Activated CD4-positive, alpha-beta T cell treated with anti-CD3 and anti-CD28 coated beads for 24 hours (primary cell): ENCODE data around the gene GUK1.
A peak's percentile ranks its signal among the peaks of the same experiment; 100 is the strongest.
"Not testable (repeated sequence)": the region's sequence is repeated elsewhere in the genome, so short reads cannot be mapped to it uniquely, and the experiment has no call there.

Experiments
- DNase-seq, 2 donors: peaks; one replicate each; pipeline ENCODE4 v3.0.0-alpha.2; 2020; ENCODE audit warnings: low read depth in 2 of 2

GUK1 gene

DNA sequence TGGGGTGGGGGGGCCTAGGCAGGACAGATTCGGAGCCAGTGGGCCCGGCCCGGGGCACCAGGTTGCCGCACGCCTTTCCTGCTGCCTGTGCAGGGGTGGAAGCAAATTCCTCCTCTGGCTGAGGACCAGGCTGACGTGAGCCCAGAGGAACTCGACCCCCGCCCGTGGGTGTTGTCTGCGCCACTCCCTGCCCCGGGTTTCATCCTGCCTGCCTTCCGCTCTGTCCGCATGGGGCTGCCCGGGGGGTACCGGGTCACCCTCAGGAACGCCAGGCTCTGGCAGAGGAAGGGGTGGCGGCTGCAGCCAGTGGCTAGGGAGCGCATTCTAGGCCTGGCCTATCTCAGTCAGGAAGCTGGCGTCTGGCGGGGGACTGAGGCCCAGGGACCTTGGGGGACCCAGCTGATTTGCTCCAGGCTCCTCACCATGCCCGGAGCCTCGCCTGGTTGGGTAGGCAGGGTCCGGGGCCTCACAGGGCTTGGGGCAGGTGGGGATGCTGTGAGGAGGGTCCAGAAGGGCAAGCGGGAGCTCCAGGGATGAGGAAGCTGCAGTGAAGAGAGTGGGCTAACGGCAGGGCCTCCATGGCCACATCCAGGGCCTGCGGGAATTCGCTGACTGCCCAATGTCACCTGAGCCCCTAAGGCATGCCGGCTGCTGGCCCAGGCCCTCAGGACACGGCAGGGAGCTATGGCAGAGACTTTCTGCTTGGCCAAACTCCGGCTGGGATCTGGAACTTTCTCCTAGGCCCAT, 23.1 kb downstream of the GUK1 start:
- DNase-seq = no peak

DNA sequence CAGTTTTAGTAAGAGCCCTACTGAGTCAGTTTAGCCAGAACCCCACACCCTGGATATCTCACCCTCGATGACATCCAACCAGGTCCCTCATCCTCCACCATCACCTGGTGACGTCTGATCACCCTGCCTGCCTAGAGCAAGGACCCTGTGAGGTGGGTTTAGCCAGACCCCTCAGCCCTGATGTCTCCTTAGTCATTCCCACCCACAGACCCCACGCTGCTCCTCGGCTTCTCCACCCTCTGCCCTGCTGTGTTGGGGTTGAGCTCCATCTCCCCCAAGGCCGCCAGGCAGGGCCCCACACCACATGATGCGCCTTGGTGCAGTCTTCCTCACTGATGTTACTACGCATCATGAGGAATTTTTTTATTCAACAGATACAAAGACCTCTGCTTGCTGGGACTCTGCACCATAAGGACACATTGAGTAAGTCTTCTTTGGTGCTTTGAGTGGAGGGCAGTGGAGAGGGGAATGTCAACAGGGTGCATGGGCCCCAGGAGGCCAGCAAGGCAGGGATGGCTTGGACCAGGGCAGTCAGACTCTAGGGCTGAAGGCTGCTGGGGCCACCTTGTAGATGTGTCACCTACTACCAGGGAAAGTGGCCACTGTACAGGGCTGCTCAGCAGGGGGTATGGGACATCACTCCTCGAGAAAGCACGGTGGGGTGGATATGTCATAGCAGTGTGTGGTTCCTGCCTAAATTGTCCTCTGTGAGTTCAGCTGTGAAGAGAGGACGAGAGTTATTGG, 23.9 kb downstream of the GUK1 start:
- no peak for DNase-seq

DNA sequence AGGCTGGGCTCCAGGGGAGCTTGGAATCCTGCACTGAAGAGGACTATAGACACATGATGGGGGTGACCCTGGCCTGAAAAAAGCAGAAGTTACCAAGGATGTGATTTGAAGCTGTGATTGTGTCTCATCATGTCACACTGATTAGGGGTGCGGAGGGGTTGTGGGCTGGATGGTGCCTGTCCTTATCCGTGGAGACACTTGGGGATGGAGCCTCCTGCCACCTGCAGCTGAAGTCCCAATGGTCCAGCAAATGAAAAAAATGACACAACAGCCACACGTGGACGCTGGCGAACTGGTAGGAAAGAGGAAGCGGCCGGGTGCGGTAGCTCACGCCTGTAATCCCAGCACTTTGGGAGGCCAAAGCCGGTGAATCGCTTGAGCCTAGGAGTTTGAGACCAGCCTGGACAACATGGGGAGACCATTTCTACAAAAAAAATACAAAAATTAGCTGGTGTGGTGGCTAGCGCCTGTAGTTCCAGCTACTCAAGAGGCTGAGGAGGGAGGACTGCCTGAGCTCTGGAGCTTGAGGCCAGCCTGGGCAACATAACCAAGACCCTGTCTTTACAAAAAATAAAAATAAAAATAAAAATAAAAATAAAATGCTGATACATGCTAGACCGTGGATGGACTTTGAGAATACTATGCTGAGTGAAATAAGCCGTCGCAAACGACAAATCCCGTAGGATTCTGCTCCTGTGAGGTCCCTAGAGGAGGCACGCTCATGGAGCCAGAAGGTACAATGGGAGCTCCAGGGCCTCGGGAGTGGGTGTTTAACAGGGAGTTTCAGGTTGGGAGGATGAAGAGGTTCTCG, 24.7 kb downstream of the GUK1 start:
- no peak for DNase-seq

DNA sequence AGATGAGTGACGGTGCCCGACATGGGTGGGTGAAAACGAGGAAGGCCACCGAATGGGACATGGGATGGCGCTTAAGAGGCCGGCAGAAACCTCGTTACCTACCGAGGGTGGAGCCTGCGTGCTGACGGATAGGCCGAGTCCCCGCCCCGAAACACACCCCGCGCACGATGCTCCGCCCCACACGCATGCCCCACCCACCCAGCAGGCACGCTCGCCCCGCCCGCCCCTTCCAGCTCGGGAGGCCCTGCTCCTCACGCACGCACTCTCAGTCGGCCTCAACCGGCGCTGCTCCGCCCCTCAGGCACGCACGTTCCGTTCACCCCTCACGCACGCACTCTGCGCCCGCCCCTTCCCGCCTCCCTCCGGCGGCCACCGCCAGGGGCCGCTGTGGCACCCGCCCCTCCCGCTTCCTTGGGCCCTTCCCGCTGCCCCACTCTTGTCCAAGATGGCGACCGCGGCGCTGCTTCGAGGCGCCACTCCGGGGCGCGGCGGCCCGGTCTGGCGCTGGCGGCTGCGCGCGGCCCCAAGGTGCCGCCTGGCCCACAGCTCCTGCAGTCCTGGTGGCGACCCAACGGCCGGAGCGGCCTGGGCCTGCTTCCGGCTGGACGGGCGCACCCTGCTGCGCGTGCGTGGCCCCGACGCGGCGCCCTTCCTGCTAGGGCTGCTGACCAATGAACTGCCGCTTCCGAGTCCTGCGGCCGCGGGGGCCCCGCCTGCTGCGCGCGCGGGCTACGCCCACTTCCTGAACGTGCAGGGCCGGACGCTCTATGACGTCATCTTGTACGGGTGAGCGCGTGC, 25.5 kb downstream of the GUK1 start, which contains the start of gene IBA57:
TSS of gene IBA57 (plus strand) at position 433 of the 798 bp plus-strand sequence. CDS start at position 446, 13 bp downstream.
- peak; percentile 99 for DNase-seq

DNA sequence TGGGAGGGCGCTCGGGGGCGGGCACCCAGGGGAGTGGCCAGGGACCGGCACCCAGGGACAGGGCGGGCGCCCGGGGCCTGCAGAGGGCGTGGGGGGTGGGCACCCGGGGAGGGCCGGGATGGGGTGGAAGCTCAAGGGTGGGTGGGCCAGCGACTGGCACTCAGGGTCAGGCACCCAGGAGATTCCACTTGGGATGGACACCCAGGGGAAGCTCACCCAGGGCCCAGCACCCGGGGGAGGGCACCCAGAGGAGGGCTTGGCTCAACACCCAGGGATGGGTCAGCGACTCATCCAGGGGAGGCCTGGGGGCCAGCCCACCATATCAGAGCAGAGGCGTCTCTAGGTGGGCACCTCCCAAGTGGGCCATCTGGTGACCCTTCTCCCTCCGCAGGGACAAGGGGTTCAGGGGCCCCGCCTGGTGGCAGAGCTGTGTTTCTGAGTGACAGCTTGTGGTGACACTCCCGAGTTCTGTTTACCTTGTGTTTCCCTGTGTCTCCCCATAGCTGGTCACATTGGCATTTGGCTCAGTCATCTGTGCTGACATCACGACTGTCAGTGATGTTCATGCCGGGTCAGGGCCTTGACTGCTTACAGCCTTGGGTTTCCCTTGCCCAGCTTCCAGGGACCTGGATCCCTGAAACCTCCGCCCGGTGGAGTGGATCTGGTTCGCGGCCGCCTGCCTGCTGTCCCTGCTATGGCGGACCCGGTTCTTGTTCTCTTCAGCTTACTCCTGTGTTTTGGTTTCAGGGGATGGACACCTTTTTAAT, 26.3 kb downstream of the GUK1 start:
- DNase-seq = no peak

DNA sequence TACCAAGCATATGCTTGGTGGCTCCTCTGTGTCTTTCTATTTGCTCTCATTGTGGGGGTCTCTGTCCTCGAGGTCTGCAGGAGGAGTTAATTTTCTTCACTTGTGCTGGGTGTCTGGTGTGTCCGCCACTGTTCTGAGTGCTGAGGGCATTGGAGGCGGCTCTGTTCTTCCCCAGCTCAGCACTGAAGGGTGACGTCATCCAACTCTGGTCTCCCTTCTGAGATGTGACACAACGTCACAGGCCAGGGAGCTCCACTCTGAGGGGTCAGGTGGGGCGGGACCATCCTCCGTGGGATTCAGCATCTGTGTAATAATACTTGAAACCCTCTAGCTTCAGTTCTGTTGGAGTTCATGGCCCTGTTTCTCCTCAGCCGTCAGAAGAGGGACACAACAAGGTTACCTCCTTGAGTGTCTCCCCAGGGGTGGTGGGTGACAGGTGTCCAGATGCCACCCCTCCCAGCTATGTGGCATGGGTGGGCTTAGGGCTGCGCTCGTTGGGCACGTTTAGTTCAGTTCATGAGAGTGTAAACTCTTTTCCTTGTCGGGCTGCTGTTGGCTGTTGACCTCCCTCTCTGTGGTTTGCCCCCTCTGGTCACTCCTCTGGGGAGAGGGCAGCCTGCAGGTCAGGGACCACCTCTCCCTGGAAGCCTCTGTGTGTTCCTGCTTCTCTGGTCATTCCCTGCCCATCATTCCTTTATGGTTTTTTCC, 28.6 kb downstream of the GUK1 start:
- DNase-seq = no peak

DNA sequence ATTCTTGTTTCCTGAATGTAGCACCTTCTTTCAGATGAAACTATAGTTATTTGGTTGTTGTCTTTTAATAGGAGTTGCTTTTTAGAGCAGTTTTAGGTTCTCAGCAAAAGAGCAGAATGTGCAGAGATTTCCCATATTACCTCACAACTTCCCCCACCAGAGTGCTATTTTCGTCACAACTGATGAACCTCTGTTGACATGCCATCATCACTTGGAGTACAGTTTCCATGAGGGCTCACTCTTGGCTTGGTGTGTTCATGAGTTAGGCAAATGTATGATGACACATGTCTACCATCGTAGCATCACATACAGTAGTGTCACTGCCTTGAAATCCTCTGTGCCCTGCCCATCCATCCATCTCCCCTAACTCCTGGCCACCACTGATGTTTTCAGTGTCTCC, 29.3 kb downstream of the GUK1 start:
- DNase-seq = no peak

DNA sequence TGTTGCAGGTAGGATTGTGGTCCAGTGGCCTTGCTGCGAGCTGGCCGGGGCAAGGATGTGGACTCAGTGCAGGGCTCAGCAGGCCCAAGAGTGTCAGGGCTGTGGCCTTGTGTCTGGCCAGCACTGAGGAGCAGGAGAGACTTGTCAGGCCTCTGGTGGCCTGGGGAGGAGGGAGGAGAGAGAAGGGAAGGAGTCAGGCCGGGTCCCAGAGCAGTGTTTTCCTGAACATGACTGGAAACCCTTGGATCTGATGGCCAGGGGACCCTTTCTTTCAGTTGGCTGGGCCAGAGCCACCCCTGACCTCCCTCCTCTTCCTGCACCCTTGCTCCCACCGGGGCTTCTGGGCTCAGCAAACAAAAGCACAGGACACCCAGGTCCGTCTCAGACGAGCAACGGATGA, 30.6 kb downstream of the GUK1 start:
- no peak for DNase-seq

DNA sequence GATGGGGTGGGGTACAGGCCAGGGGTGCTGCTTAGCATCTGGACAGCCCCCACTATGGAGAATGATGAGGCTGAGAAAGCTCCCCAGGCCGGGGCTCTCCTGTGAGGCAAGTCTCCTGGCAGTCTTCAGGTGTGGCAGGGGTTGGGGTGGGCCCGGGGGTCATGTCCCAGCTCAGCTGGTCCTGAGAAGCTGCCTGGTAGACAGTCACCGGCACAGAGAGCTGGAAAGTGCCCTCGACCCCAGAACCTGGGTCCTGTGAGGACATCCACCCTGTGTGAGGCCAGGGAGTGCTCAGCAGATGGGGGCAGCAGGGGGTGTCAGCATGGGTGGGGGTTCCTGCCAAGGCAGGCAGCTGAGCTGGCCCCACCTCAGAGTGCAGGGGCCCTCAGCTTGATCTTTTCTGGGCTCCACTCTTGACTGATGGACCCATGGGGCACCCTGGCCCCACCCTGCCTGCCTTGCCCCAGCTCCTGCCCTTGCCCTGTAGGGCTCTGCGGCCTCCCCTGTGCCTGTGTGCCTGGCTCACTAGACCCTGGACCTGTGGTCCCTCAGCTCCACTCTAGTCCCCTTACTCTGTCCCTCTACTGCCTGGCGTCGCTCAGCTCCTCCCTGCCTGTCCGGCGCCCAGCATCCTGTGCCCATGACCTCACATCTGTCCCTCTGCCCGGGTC, 31.3 kb downstream of the GUK1 start:
- no peak for DNase-seq

DNA sequence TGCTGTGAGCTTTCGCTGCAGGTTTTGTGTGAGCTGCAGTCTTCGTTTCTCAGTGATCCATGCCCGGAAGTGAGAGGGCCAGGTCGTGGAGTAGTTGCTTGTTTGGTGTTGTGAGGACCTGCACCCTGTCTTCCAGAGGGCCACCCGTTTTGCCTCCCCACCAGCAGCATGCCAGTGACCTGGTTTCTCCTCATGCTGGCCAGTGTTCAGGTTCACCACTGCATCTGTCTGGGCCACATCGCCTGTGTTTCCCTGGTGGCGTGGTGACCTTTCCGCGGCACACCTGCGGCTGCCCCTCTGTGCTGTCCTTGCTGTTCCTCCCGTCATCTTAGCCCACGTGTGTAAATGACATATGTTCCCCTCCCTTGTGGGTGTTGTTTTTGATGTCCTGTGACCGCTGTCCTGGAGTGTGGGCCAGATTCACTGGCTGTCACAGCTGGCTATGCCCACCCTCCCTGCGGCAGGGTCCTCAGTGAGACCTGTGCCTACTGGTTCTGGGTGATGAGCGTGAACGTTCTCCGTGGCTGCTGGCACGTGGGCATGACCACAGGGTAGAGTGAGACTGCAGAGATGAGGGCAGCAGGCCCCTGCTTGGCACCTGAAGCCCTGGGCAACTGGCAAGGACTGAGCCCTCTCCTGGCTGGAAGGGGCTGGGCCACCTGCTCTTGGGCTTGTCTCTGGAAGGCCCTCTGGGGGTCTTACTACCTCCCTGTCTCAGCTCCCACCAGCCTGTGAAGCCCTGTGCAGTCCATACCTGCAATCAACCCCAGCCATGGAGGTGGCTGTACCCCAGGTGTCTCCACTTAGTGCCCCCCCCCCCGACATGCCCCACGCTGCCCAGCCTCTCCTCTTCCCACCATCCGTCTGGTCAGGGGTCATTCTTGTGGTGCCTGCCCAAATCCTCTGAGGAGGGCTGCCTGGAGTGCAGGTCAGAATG, 32.8 kb downstream of the GUK1 start:
- no peak for DNase-seq

DNA sequence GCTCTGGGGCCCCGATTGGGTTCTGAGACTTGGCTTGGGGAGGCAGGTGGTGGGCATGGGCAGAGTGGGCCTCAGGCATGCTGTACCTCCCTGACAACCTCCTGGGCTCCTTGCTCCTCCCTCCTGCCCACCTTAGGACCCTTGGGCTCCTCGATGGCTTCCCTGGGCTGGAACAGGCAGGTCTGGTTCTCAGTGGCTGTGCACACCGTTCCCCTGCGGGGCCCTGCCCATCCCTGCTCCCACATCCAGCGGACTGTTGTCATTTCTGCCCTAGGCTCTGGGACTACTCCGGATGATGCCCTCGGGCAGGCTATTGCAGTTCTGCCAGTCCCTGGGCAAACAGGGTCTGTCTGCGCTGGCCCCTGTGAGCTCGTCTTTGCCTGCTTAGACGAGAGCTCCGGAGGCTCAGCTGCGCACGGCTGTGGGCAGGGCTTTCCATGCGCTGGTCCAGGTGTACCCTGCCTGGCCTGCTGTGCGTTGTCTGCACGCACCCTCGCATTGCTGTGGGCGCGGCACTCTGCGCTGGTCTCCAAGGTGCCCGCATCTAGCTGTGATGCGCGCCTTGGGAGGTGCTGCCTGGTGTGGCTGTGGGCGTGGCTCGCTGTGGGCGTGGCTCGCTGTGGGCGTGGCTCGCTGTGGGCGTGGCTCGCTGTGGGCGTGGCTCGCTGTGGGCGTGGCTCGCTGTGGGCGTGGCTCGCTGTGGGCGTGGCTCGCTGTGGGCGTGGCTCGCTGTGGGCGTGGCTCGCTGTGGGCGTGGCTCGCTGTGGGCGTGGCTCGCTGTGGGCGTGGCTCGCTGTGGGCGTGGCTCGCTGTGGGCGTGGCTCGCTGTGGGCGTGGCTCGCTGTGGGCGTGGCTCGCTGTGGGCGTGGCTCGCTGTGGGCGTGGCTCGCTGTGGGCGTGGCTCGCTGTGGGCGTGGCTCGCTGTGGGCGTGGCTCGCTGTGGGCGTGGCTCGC, 33.7 kb downstream of the GUK1 start:
- not testable (repeated sequence) for DNase-seq

DNA sequence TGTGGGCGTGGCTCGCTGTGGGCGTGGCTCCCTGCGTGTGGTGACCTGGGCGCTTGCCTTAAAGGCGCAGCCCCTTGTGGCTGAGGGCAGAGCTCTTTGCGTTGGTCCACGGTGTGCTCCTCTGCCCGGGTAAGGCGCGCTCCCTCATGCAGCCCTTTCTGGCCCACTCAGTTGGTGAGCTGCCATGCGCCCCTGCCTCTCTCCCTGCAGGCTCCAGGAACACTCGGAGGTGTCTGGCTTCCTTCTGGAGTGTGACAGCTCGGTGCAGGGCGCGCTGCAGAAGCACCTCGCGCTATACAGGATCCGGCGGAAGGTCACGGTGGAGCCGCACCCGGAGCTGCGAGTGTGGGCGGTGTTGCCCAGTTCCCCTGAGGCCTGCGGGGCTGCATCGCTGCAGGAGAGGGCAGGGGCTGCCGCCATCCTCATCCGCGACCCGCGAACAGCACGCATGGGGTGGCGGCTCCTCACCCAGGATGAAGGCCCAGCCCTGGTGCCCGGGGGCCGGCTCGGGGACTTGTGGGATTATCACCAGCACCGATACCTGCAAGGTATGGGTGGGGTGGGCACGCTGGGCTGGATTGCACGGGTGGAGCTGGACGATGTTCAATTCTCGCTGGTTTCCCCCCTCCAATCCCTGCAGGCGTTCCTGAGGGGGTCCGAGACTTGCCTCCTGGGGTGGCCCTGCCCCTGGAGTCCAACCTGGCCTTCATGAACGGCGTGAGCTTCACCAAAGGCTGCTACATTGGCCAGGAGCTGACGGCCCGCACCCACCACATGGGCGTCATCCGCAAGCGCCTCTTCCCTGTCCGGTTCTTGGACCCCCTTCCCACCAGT, 34.6 kb downstream of the GUK1 start:
- no peak for DNase-seq

DNA sequence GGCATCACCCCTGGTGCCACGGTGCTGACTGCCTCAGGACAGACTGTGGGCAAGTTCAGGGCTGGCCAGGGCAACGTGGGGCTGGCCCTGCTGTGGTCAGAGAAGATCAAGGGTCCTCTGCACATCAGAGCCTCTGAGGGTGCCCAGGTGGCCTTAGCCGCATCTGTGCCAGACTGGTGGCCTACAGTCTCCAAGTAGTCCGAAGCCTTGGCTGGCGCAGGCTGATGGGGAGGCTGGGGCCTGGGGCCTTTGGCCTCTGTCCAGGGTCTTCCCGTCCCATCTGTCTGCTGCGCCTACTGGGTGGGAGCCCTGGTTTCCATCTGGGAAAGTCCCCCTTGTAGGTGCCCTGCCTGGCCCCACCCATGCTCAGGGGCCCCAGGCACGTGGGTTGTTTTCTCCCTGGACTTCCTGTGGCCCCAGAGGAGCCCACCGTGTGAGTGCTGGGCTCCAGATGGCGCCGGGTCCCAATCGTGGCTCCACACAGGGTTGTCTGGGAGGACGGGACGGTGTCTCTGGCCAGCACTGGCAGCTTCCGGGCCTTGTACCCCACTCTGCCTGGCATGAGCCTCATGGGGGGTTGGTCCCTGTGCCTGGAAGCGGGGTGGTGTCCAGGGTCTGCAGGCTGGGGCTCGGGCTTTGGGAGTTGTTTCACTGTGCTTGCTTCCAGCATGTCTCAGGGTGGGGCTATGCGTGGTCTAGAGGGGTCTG, 35.4 kb downstream of the GUK1 start:
- no peak for DNase-seq

DNA sequence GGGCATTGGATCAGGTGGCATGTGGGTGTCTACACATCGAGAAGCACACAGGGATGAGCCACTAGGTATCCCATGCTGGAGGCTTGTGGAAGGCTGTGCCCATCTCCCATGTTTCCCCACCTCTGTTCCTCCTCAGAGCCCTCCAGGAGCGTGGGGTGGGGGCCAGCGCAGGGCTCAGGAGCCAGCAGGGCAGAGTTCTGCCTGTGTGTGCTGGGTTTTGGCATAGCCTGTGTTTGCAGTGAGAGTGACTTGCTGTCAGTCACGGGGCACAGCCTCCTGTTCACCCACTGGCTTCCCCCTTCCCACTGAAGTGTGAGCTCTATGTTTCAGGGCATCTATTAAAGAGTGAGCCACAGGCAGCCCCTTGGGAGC, 35.9 kb downstream of the GUK1 start:
- DNase-seq = no peak

DNA sequence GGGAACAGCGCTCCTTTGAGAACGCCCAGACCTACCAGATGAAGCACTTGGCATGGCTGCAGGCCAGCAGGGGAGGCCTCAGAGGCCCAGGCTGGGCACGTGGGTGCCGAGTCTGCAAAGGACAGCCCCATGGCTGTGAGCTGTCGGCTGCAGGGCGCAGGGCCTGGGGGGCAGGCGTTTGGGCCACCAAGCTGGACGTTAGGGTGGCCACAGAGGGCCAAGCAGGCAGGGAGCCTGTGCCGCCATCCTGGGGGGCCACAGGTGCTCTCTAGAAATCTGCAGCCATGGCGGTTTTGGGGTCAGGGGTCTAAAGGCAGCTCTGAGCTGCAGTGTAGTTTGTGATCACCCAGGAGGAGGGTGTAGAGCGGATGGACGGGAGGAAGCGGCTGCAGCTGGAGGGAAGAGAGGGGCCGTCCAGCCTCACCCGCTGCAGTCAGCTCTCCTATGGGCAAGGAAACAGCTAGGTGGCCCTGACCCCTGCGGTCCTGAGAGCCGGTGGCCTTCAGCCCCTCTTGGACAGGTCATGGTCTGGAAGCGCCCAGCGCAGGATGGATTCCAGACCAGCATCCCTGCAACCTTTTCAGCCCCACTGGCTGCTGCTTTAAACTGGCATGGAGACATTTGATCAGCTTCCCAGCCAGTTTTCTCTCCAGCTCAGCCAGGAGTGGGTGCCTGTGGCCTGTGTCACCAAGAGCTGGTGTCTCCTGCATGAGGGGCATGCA, 36.5 kb downstream of the GUK1 start:
- DNase-seq = no peak
